Hypothalamus (tissue), 51 donors: Measurements from ENCODE around the gene SARDH.

ENCODE experiments used
- DNase-seq, 51 donors: peaks; one replicate each; lab custom pipeline; 2025; lab: John Stamatoyannopoulos, UW

SARDH gene

GRCh38 chr9:133717113-133718031, 20.8 kb downstream of the SARDH start:
- DNase-seq = no peak

- peak in 2 of 51 donors; percentile 30 to 33 for DNase-seq
Observed at GRCh38 chr9:133716564-133717112, 21.5 kb downstream of the SARDH start.

- DNase-seq = peak in 5 of 51 donors; percentile 17 to 36 (median 21)
Observed at GRCh38 chr9:133715866-133716563, 22.1 kb downstream of the SARDH start.

GRCh38 chr9:133715295-133715865, 22.8 kb downstream of the SARDH start:
- DNase-seq = no peak

GRCh38 chr9:133714606-133715294, 23.4 kb downstream of the SARDH start:
- DNase-seq = no peak

GRCh38 chr9:133713960-133714495, 24.1 kb downstream of the SARDH start:
- DNase-seq = no peak

- DNase-seq = no peak
Observed at GRCh38 chr9:133713150-133713959, 24.8 kb downstream of the SARDH start.

GRCh38 chr9:133712221-133713100, 25.7 kb downstream of the SARDH start:
- DNase-seq = no peak

- no peak for DNase-seq
Observed at GRCh38 chr9:133711428-133712220, 26.5 kb downstream of the SARDH start.

- DNase-seq = no peak
Observed at GRCh38 chr9:133710661-133711427, 27.3 kb downstream of the SARDH start.

GRCh38 chr9:133709691-133710571, 28.2 kb downstream of the SARDH start:
- no peak for DNase-seq

GRCh38 chr9:133709015-133709611, 29.0 kb downstream of the SARDH start:
- DNase-seq = no peak

- no peak for DNase-seq
Observed at GRCh38 chr9:133708246-133709014, 29.7 kb downstream of the SARDH start.

- no peak for DNase-seq
Observed at GRCh38 chr9:133707763-133708245, 30.3 kb downstream of the SARDH start.
